H9 (cell line): ENCODE measurements around the gene SPATS1. TPM values are rescaled to one million over a fixed set of nuclear protein-coding genes. Genes with fewer than 3 reads are reported as not detected.

ENCODE experiments used
- DNase-seq: peaks from one replicate; pipeline ENCODE4 v3.0.0-alpha.2; 2017
- H2AFZ ChIP-seq: one replicate; pipeline ENCODE4 v1.6.1; 2013; ENCODE audit warnings: mild to moderate bottlenecking, low read length, control low read depth, moderate library complexity
- H2AK5ac ChIP-seq: 2 replicates; pipeline ENCODE4 v1.6.1; 2013; ENCODE audit warnings: low read length, control low read depth, mixed read lengths; ENCODE audit not compliant: insufficient read length
- H2BK120ac ChIP-seq: one replicate; pipeline ENCODE4 v1.6.1; 2013; ENCODE audit warnings: low read depth, mild to moderate bottlenecking, low read length, control low read depth, inconsistent platforms; ENCODE audit not compliant: poor library complexity, severe bottlenecking
- H2BK12ac ChIP-seq: 2 replicates; pipeline ENCODE4 v1.6.1; 2013; ENCODE audit warnings: low read length, control low read depth, mixed read lengths, low read depth; ENCODE audit not compliant: insufficient read length
- H2BK15ac ChIP-seq: 2 replicates; pipeline ENCODE4 v1.6.1; 2013; ENCODE audit warnings: low read depth, low read length, control low read depth
- H2BK20ac ChIP-seq: one replicate; pipeline ENCODE4 v1.6.1; 2013; ENCODE audit warnings: low read depth, mild to moderate bottlenecking, low read length, control low read depth, inconsistent platforms; ENCODE audit not compliant: poor library complexity, severe bottlenecking
- H2BK5ac ChIP-seq: 2 replicates; pipeline ENCODE4 v1.6.1; 2013; ENCODE audit warnings: low read length, control low read depth, mixed read lengths; ENCODE audit not compliant: insufficient read length
- H3K14ac ChIP-seq: 2 replicates; pipeline ENCODE4 v1.6.1; 2013; ENCODE audit warnings: low read length, control low read depth; ENCODE audit not compliant: insufficient read depth
- H3K18ac ChIP-seq: 2 replicates; pipeline ENCODE4 v1.6.1; 2013; ENCODE audit warnings: low read depth, mild to moderate bottlenecking, mixed read lengths, low read length, control low read depth; ENCODE audit not compliant: insufficient read length
- H3K23ac ChIP-seq: 2 replicates; pipeline ENCODE4 v1.6.1; 2013; ENCODE audit warnings: low read length, control low read depth, mixed read lengths, low read depth; ENCODE audit not compliant: insufficient read length
- H3K23me2 ChIP-seq: 2 replicates; pipeline ENCODE4 v1.6.1; 2013; ENCODE audit warnings: low read depth, mild to moderate bottlenecking, mixed read lengths, low read length, control low read depth; ENCODE audit not compliant: insufficient read length, poor library complexity, severe bottlenecking
- H3K27ac ChIP-seq: 2 replicates; pipeline ENCODE4 v1.5.1; 2013; ENCODE audit warnings: low read length, control low read depth, mixed read lengths, low read depth; ENCODE audit not compliant: insufficient read length
- H3K27me3 ChIP-seq: 2 replicates; pipeline ENCODE4 v1.6.1; 2013; ENCODE audit warnings: low read length, control low read depth, inconsistent platforms; ENCODE audit not compliant: insufficient read depth
- H3K4ac ChIP-seq: 2 replicates; pipeline ENCODE4 v1.6.1; 2013; ENCODE audit warnings: low read depth, mild to moderate bottlenecking, control low read depth, inconsistent platforms, low read length, moderate library complexity
- H3K4me1 ChIP-seq: 2 replicates; pipeline ENCODE4 v1.6.1; 2013; ENCODE audit warnings: low read length, control low read depth, inconsistent platforms; ENCODE audit not compliant: insufficient read depth
- H3K4me2 ChIP-seq: 2 replicates; pipeline ENCODE4 v1.6.1; 2013; ENCODE audit warnings: low read length, control low read depth, mixed read lengths; ENCODE audit not compliant: insufficient read length, insufficient read depth
- H3K56ac ChIP-seq: 2 replicates; pipeline ENCODE4 v1.6.1; 2013; ENCODE audit warnings: low read depth, mild to moderate bottlenecking, mixed read lengths, low read length, control low read depth; ENCODE audit not compliant: insufficient read length
- H3K79me1 ChIP-seq: 2 replicates; pipeline ENCODE4 v1.6.1; 2013; ENCODE audit warnings: low read depth, mild to moderate bottlenecking, moderate library complexity, low read length, control low read depth, inconsistent platforms; ENCODE audit not compliant: insufficient read depth, poor library complexity, severe bottlenecking
- H3K79me2 ChIP-seq: 2 replicates; pipeline ENCODE4 v1.6.1; 2013; ENCODE audit warnings: low read length, control low read depth, inconsistent platforms; ENCODE audit not compliant: insufficient read depth
- H3K9ac ChIP-seq: 2 replicates; pipeline ENCODE4 v1.6.1; 2013; ENCODE audit warnings: low read length, control low read depth, mixed read lengths; ENCODE audit not compliant: insufficient read length; ENCODE audit errors: extremely low read depth
- H3K9me3 ChIP-seq: one replicate; pipeline ENCODE4 v1.6.1; 2013; ENCODE audit warnings: low read depth, low read length, inconsistent platforms; ENCODE audit not compliant: control insufficient read depth
- H3T11ph ChIP-seq: one replicate; pipeline ENCODE4 v1.6.1; 2013; ENCODE audit warnings: mild to moderate bottlenecking, low read length, control low read depth, inconsistent platforms
- H4K20me1 ChIP-seq: one replicate; pipeline ENCODE4 v1.6.1; 2013; ENCODE audit not compliant: control insufficient read depth, insufficient read length, insufficient read depth
- H4K5ac ChIP-seq: 2 replicates; pipeline ENCODE4 v1.6.1; 2013; ENCODE audit warnings: low read depth, mild to moderate bottlenecking, mixed read lengths, low read length, control low read depth; ENCODE audit not compliant: insufficient read length
- H4K8ac ChIP-seq: replicated peaks from 2 replicates; pipeline ENCODE4 v1.6.1; 2013; ENCODE audit warnings: low read length, control low read depth, mixed read lengths, low read depth; ENCODE audit not compliant: insufficient read length
- H4K91ac ChIP-seq: 2 replicates; pipeline ENCODE4 v1.6.1; 2013; ENCODE audit warnings: low read depth, mild to moderate bottlenecking, moderate library complexity, mixed read lengths, low read length, control low read depth; ENCODE audit not compliant: insufficient read length
- H3K27ac Mint-ChIP-seq, 3 experiments: 2 replicates in 2 of 3; 3 replicates in 1 of 3; pipeline ENCODE4 v1.8.0; 2020 to 2021; ENCODE audit warnings: mixed read lengths in 3 of 3, mild to moderate bottlenecking in 1 of 3, moderate library complexity in 1 of 3
- H3K27me3 Mint-ChIP-seq: 2 replicates; pipeline ENCODE4 v1.8.0; 2021; ENCODE audit warnings: low read depth, mild to moderate bottlenecking, moderate library complexity, mixed read lengths
- H3K36me3 Mint-ChIP-seq, 3 experiments: 2 replicates in 2 of 3; 3 replicates in 1 of 3; pipeline ENCODE4 v1.8.0; 2020 to 2021; ENCODE audit warnings: low read depth in 3 of 3, mixed read lengths in 3 of 3; ENCODE audit not compliant: insufficient read depth in 1 of 3
- H3K4me1 Mint-ChIP-seq, 2 experiments: 2 replicates each; pipeline ENCODE4 v1.8.0; 2020; ENCODE audit warnings: mixed read lengths in 2 of 2
- H3K4me3 Mint-ChIP-seq, 2 experiments: 2 replicates in 1 of 2; 3 replicates in 1 of 2; pipeline ENCODE4 v1.8.0; 2020 to 2021; ENCODE audit warnings: mild to moderate bottlenecking in 2 of 2, mixed read lengths in 2 of 2, moderate library complexity in 1 of 2
- H3K9me3 Mint-ChIP-seq, 2 experiments: 2 replicates in 1 of 2; 3 replicates in 1 of 2; pipeline ENCODE4 v1.8.0; 2020; ENCODE audit warnings: mild to moderate bottlenecking in 2 of 2, mixed read lengths in 2 of 2, moderate library complexity in 1 of 2
- WGBS: extraction: QIAGEN DNeasy Blood & Tissue Kit; methylation state at CpG from one replicate; pipeline ENCODE4 v1.1.7; 2013; ENCODE audit warnings: missing lambda C conversion rate, low lambda C conversion rate, mixed read lengths; ENCODE audit not compliant: insufficient read length; ENCODE audit errors: extremely low coverage; 5-methylcytosine and 5-hydroxymethylcytosine counted together
- total RNA-seq: library from RNA; stranded (reverse); gene quantifications from 2 replicates; pipeline ENCODE4 v1.2.1, GENCODE V29; 2021
- TF ChIP-seq, protein P1 (sequence below): fragments of 200-600 bp; sonication (generic); conservative IDR thresholded peaks from 3 replicates; pipeline ENCODE4 v1.8.0; 2021; ENCODE audit warnings: antibody characterized with exemption, mild to moderate bottlenecking

SPATS1 gene
- total RNA-seq, 1 experiment from 2014 or later, result not detected

DNA sequence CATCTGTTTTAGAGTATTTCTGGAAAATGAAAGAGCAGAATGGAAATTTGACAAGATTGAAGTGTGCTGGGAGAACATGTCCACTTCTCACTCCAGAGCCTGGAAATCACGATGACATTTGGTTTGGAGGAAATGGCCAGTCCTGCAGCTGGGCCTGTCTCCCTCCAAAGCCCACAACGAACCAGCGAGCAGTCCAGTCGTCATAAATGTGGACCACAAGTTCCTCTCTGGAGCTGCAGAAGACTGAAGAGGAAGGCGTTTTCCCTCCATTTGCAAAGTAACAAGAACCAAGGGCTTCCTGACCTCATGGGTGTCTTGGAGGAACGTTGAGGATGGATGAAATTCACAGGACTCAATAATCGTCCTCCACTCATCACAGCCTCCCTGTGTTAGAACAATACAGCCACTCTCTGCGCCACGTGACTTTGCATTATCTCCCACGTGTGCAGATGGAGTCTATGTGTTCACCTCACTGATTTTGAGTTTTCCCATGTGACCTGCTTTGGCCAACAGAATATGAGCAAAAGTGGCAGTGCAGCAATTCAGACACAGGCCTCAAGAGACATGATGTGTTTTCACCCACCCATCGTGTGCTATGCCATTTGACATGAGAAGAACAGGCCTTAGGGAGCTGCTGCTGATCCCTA lies 9.1 kb upstream of the SPATS1 start:
- Histone ChIP-seq H2AFZ (no peak overlapping the region), H3K4me2 (no peak overlapping the region), H3T11ph (no peak overlapping the region), H3K23me2 (no peaks in the 10 kb centered on the region), H3K9me3 (no peaks in the 10 kb centered on the region), H3K27me3 (0 out of 2 replicates have a peak, but pooled peaks cover 3% of the 10 kb centered on the region), H3K14ac (no peak overlapping the region), H2BK15ac (no peak overlapping the region), H3K4ac (no peak overlapping the region), H4K8ac (no peak overlapping the region), H2BK120ac (no peak overlapping the region), H4K5ac (no peak overlapping the region), H3K23ac (no peak overlapping the region), H2AK5ac (no peak overlapping the region), H3K27ac (no peak overlapping the region), H3K56ac (no peak overlapping the region), H4K91ac (no peak overlapping the region), H3K9ac (no peak overlapping the region), H3K18ac (no peak overlapping the region), H2BK20ac (no peak overlapping the region), H3K79me1 (no peaks in the 10 kb centered on the region), H2BK5ac (no peak overlapping the region), H2BK12ac (no peak overlapping the region), H3K4me1 (peaks cover 2% of the 10 kb centered on the region; the same call in 1 of the 2 replicates), H3K79me2 (no peaks in the 10 kb centered on the region), H4K20me1 (no peaks in the 10 kb centered on the region)
- Mint-ChIP-seq H3K4me3 (no peak overlapping the region), H3K4me1 (peaks cover 35 to 44% of the 10 kb centered on the region in 2 experiments), H3K9me3 (no peaks in the 10 kb centered on the region; a peak in 2 of 5 replicates), H3K36me3 (no peaks in the 10 kb centered on the region), H3K27ac (no peak overlapping the region), H3K27me3 (peaks cover 15% of the 10 kb centered on the region)
- TF ChIP-seq, protein P1, sequence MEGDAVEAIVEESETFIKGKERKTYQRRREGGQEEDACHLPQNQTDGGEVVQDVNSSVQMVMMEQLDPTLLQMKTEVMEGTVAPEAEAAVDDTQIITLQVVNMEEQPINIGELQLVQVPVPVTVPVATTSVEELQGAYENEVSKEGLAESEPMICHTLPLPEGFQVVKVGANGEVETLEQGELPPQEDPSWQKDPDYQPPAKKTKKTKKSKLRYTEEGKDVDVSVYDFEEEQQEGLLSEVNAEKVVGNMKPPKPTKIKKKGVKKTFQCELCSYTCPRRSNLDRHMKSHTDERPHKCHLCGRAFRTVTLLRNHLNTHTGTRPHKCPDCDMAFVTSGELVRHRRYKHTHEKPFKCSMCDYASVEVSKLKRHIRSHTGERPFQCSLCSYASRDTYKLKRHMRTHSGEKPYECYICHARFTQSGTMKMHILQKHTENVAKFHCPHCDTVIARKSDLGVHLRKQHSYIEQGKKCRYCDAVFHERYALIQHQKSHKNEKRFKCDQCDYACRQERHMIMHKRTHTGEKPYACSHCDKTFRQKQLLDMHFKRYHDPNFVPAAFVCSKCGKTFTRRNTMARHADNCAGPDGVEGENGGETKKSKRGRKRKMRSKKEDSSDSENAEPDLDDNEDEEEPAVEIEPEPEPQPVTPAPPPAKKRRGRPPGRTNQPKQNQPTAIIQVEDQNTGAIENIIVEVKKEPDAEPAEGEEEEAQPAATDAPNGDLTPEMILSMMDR, result no peak
- no peak for DNase-seq
- no CpG with 5 or more reads among the region's 11 CpGs for WGBS
